SK-N-SH (cell line): Measurements from ENCODE around the gene APP. TPM values are rescaled to one million over a fixed set of nuclear protein-coding genes. Genes with fewer than 3 reads are reported as not detected.
A peak's percentile ranks its signal among the peaks of the same experiment; 100 is the strongest.

Source experiments
- CTCF ChIA-PET: fragments of 300-600, 350-600 bp; formaldehyde crosslinking; extraction: SDS; loops from one replicate; lab custom pipeline; 2021; lab: Yijun Ruan, JAX
- POLR2A ChIA-PET: fragments of 350-600 bp; sonication (Branson Sonifier 250); formaldehyde crosslinking; extraction: SDS; loops from one replicate; lab custom pipeline; 2020; ENCODE audit warnings: antibody characterized with exemption, inconsistent platforms; lab: Yijun Ruan, JAX
- DNase-seq: peaks from one replicate; pipeline ENCODE4 v3.0.0; 2012
- H2AFZ ChIP-seq: fragments of 200-600 bp; sonication (generic); 2 replicates; pipeline ENCODE4 v1.8.1; 2016; ENCODE audit warnings: antibody characterized with exemption, mild to moderate bottlenecking, low read depth
- H3F3A ChIP-seq: fragments of 200-600 bp; sonication (generic); replicated peaks from 2 replicates; pipeline ENCODE3; 2016; ENCODE audit warnings: antibody characterized with exemption, mild to moderate bottlenecking; ENCODE audit not compliant: insufficient read depth
- H3K27ac ChIP-seq, 2 experiments: fragments of 200-500 bp in 1 of 2; fragments of 200-600 bp in 1 of 2; sonication (Bioruptor generic) in 1 of 2; sonication (generic), shearing (Covaris generic) in 1 of 2; 2 replicates each; pipeline versions ENCODE4 v1.5.1 to v1.6.1; 2014 to 2016; ENCODE audit warnings: low read depth in 2 of 2, inconsistent platforms in 1 of 2, low read length in 1 of 2, mild to moderate bottlenecking in 1 of 2, mixed read lengths in 1 of 2
- H3K27me3 ChIP-seq: fragments of 200-600 bp; sonication (generic), shearing (Covaris generic); 2 replicates; pipeline ENCODE4 v1.6.1; 2016; ENCODE audit warnings: mixed run types; ENCODE audit not compliant: insufficient read depth
- H3K36me3 ChIP-seq, 2 experiments: fragments of 200-500 bp in 1 of 2; fragments of 200-600 bp in 1 of 2; sonication (Bioruptor generic) in 1 of 2; sonication (generic) in 1 of 2; replicated peaks in 1 of 2; 2 replicates each; pipeline versions ENCODE3 to v1.5.1; 2014 to 2016; ENCODE audit warnings: low read length in 1 of 2, mild to moderate bottlenecking in 1 of 2; ENCODE audit not compliant: insufficient read depth in 2 of 2, control insufficient read depth in 1 of 2
- H3K4me1 ChIP-seq, 2 experiments: fragments of 200-500 bp in 1 of 2; fragments of 200-600 bp in 1 of 2; sonication (Bioruptor generic) in 1 of 2; sonication (generic), shearing (Covaris generic) in 1 of 2; 2 replicates each; pipeline versions ENCODE4 v1.5.1 to v1.6.1; 2014 to 2016; ENCODE audit warnings: low read depth in 1 of 2, low read length in 1 of 2, mixed run types in 1 of 2; ENCODE audit not compliant: insufficient read depth in 2 of 2, control insufficient read depth in 1 of 2
- H3K4me2 ChIP-seq: fragments of 200-600 bp; sonication (generic), shearing (Covaris generic); 2 replicates; pipeline ENCODE4 v1.6.1; 2017; ENCODE audit warnings: mixed run types
- H3K4me3 ChIP-seq, 2 experiments: fragments of 200-500 bp in 1 of 2; fragments of 200-600 bp in 1 of 2; sonication (Bioruptor generic) in 1 of 2; sonication (generic), shearing (Covaris generic) in 1 of 2; 2 replicates each; pipeline versions ENCODE4 v1.5.1 to v1.8.1; 2014 to 2016; ENCODE audit warnings: low read depth in 2 of 2, inconsistent platforms in 1 of 2, low read length in 1 of 2, mild to moderate bottlenecking in 1 of 2, mixed read lengths in 1 of 2, moderate library complexity in 1 of 2
- H3K79me2 ChIP-seq: fragments of 200-600 bp; sonication (generic); 2 replicates; pipeline ENCODE4 v1.8.1; 2017; ENCODE audit warnings: mild to moderate bottlenecking; ENCODE audit not compliant: insufficient read depth
- H3K9ac ChIP-seq: fragments of 200-600 bp; sonication (generic); 2 replicates; pipeline ENCODE4 v1.6.1; 2017; ENCODE audit warnings: mixed run types
- H3K9me2 ChIP-seq: fragments of 200-600 bp; sonication (generic); 2 replicates; pipeline ENCODE4 v1.6.1; 2017; ENCODE audit warnings: mixed run types
- H3K9me3 ChIP-seq: fragments of 200-600 bp; sonication (generic); 2 replicates; pipeline ENCODE4 v1.6.1; 2017; ENCODE audit warnings: mixed run types, mild to moderate bottlenecking, moderate library complexity
- H4K20me1 ChIP-seq: fragments of 200-600 bp; sonication (generic); 2 replicates; pipeline ENCODE4 v1.6.1; 2017; ENCODE audit warnings: mild to moderate bottlenecking, mixed run types; ENCODE audit not compliant: insufficient read depth
- CTCF ChIP-seq: fragments of 200-600 bp; sonication (generic); IDR thresholded peaks from 2 replicates; pipeline ENCODE4 v1.6.1; 2017; ENCODE audit warnings: antibody characterized with exemption, mild to moderate bottlenecking, moderate library complexity
- ELF1 ChIP-seq: IDR thresholded peaks from 2 replicates; pipeline ENCODE4 v1.4.0; 2012
- EP300 ChIP-seq, 2 experiments: IDR thresholded peaks; 2 replicates each; pipeline versions ENCODE4 v1.4.0 to v1.6.1; 2012; ENCODE audit warnings: borderline replicate concordance in 1 of 2, low read depth in 1 of 2, low read length in 1 of 2
- IRF3 ChIP-seq: fragments of 150-350 bp; IDR thresholded peaks from 2 replicates; pipeline ENCODE4 v1.6.1; 2016; ENCODE audit warnings: mild to moderate bottlenecking, low read depth, low read length
- MXI1 ChIP-seq: IDR thresholded peaks from 2 replicates; pipeline ENCODE4 v1.6.1; 2012; ENCODE audit warnings: mild to moderate bottlenecking, low read depth, low read length, improper control_type of control experiment
- POLR2AphosphoS5 ChIP-seq: IDR thresholded peaks from 2 replicates; pipeline ENCODE4 v1.6.1; 2012; ENCODE audit warnings: low read depth, low read length
- RAD21 ChIP-seq: IDR thresholded peaks from 2 replicates; pipeline ENCODE4 v1.6.1; 2012; ENCODE audit warnings: mild to moderate bottlenecking, low read length
- RCOR1 ChIP-seq: fragments of 150-350 bp; IDR thresholded peaks from 2 replicates; pipeline ENCODE4 v1.6.1; 2017; ENCODE audit warnings: antibody characterized with exemption, low read length
- REST ChIP-seq: IDR thresholded peaks from 2 replicates; pipeline ENCODE4 v1.6.1; 2012; ENCODE audit warnings: mild to moderate bottlenecking, low read depth, low read length, moderate library complexity
- RFX5 ChIP-seq: IDR thresholded peaks from 2 replicates; pipeline ENCODE4 v1.6.1; 2012; ENCODE audit warnings: mild to moderate bottlenecking, improper control_type of control experiment, low read length
- SIN3A ChIP-seq: IDR thresholded peaks from 2 replicates; pipeline ENCODE4 v1.6.1; 2012; ENCODE audit warnings: low read depth, mild to moderate bottlenecking, low read length, moderate library complexity, borderline replicate concordance
- SMC3 ChIP-seq: IDR thresholded peaks from 2 replicates; pipeline ENCODE4 v1.6.1; 2012; ENCODE audit warnings: low read depth, low read length, improper control_type of control experiment
- TAF1 ChIP-seq: IDR thresholded peaks from 2 replicates; pipeline ENCODE4 v1.6.1; 2012; ENCODE audit warnings: low read depth, mild to moderate bottlenecking, low read length, moderate library complexity, borderline replicate concordance
- WGBS: methylation state at CpG from one replicate; pipeline ENCODE4 v1.1.6; 2017; ENCODE audit warnings: low lambda C conversion rate; 5-methylcytosine and 5-hydroxymethylcytosine counted together
- polyA plus RNA-seq, 3 experiments: library from polyadenylated mRNA; depleted of rRNA; stranded (reverse); fragments of >200 nt; gene quantifications; 2 replicates each; pipeline ENCODE4 v1.2.3, GENCODE V29; 2012

APP gene
- polyA plus RNA-seq, 1 of the 3 experiments (the other 2 are of a cell fraction) = 780 TPM

DNA sequence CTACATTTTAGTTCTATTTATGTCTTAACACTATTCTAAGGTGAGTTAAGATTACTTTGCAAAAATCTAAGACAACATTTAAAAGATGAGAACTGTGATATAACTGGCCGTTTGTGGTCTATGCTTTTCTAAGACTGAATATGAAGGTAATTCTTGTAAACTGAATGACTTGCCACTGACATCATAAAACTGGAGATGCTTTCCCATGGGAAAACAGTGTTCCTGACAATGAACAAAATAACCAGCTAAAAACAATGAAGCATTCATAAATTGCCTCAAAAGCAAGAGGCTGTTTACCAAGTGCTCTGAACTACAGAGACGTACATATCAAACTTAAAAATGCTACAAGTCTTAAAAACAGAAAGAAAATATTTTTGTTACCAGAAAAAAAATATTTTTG is 54.7 kb downstream of the APP start:
- Histone ChIP-seq H4K20me1 (no peaks in the 10 kb centered on the region; the same call in 1 of the 2 replicates), H3K4me1 (peaks cover 17 to 38% of the 10 kb centered on the region in 2 experiments; a peak in 3 of 4 replicates), H3F3A (peaks cover 20% of the 10 kb centered on the region), H2AFZ (no peak overlapping the region), H3K79me2 (peaks cover 58% of the 10 kb centered on the region; the same call in 1 of the 2 replicates), H3K36me3 (peaks cover 0 to 1% of the 10 kb centered on the region in 2 experiments), H3K4me2 (peak overlapping the region; percentile 64), H3K9me3 (no peaks in the 10 kb centered on the region), H3K27me3 (no peaks in the 10 kb centered on the region), H3K9me2 (no peaks in the 10 kb centered on the region), H3K9ac (peak overlapping the region; percentile 70; the same call in 1 of the 2 replicates), H3K4me3 (no peak overlapping the region; a peak in 1 of 4 replicates), H3K27ac (peak overlapping the region; percentile 77 to 96)
- TF ChIP-seq RCOR1 (no peak), IRF3 (no peak), EP300 (IDR thresholded peaks at IDR 0.05; ENCODE audit: borderline replicate concordance in 1 of 2, low read depth in 1 of 2, low read length in 1 of 2) (no peak), POLR2AphosphoS5 (no peak), RFX5 (no peak), REST (no peak), SIN3A (no peak), ELF1 (no peak), SMC3 (no peak), RAD21 (no peak), MXI1 (no peak), TAF1 (no peak), CTCF (no peak)
- CTCF ChIA-PET = interaction anchor here (1.3 kb wide), 1 partner anchor 55 kb away, joined by 3 read pairs; no protein-coding TSS in a partner anchor
- 34% methylated on average over 2 of the region's 2 CpGs for WGBS
- DNase-seq = no peak
- POLR2A ChIA-PET = no interaction called here
